Putamen (tissue), 1 donor: Measurements from ENCODE around the gene TYK2.
"Not testable (repeated sequence)": the region's sequence is repeated elsewhere in the genome, so short reads cannot be mapped to it uniquely, and the experiment has no call there.

Experiments used
- DNase-seq: peaks from one replicate; pipeline ENCODE4 v3.0.0-alpha.2; 2016; ENCODE audit warnings: low spot score

The TYK2 gene

DNA sequence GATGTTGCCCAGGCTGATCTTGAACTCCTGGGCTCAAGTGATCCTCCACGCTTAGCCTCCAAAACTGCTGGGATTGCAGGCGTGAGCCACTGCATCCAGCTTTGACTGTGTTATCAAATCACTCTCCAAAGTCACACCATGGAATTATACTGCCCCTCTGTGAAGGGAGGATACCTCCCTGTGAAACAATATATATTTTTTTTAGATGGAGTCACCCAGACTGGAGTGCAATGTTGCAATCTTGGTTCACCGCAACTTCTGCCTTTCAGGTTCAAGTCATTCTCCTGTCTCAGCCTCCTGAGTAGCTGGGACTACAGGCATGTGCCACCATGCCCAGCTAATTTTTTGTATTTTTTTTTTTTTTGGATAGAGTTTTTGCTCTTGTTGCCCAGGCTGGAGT, 7.7 kb downstream of the TYK2 start:
- DNase-seq = no peak

DNA sequence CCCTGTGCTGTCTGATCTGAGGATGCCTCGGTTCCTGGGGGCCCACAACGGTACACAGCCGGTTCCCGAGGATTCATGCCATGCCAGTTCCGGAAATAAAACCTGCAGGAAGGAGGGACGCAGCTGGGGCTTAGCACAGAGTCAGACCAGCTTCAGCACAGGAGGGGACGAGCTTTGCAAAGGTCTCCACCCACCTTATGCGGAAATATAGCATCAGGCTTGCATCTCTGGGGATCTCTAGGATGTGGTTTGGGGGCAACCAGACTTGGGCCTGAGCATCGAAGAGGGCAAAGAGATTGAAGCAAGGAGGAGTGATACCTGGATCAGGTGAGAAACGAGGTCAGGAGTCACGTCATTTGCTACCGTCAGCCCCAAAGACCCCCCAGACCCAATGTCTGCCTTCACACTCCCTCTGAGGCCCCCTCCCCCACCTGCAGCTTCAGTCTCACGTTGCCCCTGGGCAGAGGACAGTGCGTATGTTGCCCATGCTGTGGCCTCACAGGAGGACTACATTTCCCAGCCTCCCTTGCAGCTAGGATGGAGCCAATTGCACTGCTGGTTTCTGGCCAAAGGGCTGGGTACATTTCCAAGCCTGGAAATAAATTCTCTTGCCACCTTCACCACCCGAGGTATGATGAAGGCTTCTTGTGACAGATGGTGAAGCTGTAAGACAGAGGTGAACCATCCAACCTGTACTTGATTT, 12.1 kb downstream of the TYK2 start:
- DNase-seq = no peak

DNA sequence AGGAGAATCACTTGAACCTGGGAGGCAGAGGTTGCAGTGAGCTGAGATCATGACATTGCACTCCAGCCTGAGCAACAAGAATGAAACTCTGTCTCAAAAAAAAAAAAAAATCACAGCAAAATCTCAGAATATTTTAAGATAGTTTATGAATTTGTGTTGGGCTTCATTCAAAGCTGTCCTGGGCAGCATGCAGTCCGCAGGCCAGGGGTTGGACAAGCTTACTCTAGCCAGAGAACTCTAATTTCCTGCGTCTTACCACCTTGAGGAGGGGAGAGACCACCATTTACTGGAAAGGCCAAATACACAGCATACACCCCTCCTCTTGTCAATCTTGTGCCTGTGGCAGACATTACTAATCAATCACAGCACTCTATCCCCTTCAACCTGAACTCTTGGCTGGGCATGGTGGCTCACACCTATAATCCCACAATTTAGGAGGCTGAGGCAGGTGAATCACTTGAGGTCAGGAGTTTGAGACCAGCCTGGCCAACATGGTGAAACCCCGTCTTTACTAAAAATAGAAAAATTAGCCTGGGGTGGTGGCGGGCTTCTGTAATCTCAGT, 13.3 kb downstream of the TYK2 start:
- not testable (repeated sequence) for DNase-seq

DNA sequence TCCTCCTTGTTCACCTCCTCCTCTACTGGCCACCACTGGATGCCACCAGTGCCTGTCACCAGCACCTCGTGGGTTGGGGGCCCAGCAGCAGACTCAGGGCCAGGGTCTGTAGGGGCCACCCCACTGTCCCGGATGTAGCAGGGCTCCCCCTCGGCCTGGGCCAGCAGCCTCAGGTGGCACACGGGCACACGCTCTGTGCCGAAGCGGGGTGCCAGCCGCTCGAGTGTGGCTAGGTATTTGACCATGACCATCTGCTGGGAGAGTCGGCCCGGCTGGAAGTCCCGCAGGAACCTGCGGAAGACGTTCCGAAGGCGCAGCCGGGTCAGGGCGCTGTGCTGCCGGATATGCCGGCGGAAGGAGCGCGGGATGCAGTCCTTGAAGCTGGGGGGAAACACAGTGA, 14.9 kb downstream of the TYK2 start:
- no peak for DNase-seq

DNA sequence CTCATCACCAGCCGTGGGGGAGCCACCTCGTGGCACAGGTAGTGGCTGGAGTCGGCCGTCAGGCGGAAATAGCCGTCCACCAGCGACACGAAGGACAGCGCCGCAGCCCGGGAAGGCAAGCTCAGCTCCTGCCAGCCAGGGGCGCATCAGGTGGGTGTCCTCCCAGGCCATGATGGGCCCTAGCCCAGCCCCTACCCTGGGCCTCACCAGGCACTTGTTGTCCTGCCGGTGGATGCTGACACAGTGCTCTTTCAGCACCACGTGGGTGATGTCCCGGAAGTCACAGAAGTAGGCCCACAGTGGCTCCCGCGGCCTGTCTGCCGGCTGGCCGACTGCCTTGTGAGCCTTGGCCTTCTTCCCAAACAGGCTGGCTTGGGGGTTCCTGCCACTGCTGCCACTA, 15.7 kb downstream of the TYK2 start:
- no peak for DNase-seq

DNA sequence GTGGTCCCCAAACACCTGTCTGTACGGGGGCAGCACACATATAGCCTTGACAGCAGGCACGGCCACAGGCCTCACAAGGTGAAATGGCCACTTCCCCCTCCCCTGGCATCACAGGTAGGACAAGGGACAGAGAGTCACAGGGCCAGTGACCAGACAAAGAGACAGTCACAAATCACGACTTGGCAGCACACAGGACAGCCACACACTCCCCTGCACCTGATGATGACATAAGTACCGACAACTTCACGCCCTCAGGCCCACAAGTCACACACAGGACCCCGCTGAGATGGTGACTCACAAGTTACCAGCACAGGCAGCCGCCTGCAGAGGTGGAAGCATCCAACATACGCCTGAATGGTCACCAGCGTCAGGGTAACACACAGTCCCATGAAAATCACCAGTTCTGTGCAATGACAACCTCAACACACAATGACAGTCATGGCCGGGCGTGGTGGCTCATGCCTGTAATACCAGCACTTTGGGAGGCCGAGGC, 16.5 kb downstream of the TYK2 start:
- no peak for DNase-seq

DNA sequence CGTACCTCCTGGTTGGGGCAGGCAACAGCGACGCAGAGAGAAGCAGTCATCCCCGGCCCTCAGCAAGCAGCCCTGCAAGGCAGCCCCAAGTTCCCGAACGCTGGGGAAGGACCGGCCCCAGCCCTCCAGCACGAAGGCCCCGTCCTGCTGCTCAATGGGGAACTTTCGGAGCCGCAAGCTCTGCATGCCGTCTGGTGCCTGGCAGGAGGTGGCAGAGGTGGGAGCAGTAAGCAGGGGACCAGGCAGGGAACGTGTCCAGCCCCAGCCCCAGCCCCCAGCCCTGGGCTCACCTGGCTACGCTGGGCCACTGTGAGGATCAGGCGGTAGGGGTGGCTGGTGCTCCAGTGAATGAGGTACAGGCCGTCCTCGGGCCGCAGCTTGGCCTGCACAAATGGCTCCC, 18.1 kb downstream of the TYK2 start:
- no peak for DNase-seq

DNA sequence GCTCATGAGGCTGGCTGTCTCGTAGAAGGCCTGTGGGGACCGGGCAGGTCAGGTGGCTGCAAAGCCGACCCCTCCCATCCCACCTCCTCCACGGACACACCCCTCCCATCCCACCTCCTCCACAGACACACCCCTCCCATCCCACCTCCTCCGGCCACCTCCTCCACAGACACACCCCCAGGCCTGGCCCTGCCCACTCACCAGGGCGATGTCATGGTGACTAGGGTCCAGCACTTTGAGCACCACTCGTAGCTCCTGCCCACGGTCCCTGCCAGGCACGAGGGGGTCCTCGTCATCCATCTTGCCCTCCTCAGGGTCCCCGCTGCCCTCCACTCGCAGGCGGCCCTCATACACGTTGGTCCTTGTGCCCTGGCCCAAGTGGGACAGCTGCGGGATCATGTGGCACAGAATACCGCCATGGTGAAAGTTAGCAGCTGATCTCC, 18.8 kb downstream of the TYK2 start:
- DNase-seq = no peak

DNA sequence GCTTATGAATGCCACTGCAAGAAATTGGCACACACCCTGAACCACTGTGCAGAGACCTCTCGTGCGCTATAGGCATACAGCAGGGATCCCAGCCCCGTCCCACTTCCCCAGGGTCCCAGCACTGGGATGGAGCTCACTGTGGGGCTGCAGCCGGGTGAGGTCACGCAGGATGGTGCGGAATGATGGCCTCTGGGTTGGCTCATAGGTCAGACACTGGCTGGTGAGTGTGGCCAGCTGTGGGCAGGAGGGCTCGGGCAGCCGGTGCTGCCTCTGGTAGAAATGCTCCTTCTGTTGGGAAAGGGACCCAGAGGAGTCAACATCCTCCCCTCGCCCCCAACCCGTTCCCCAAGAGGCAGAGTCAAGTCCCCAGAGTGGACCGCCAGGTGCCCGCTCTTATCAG, 23.9 kb downstream of the TYK2 start:
- no peak for DNase-seq

DNA sequence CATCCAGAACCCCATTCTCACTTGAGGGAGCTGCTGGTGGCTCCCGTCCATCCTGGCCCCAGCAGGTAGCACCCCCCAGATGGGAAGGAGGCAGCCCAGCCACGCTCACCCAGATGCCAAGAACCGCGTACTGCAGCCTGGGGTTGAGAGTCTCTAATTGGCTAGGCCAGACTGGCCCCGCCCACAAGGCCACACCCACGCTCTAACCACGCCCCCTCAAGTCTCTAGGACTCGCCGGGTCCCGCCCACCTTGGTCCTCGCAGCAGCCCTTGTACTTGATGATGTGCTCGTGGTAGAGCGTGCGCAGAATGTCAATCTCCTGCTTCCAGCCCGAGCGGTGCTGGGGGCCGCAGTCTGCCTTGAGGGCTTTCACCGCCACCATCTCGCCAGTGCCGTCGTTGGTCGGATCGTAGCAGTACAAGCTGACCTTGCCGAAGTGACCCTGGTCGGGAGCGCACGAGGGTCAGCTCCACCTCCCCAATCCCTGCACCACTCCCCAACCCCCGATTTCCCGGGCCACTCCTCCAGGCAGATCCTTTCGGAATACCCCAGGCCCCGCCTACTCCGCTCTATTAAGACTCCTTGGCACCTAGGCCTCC, 26.5 kb downstream of the TYK2 start:
- no peak for DNase-seq

DNA sequence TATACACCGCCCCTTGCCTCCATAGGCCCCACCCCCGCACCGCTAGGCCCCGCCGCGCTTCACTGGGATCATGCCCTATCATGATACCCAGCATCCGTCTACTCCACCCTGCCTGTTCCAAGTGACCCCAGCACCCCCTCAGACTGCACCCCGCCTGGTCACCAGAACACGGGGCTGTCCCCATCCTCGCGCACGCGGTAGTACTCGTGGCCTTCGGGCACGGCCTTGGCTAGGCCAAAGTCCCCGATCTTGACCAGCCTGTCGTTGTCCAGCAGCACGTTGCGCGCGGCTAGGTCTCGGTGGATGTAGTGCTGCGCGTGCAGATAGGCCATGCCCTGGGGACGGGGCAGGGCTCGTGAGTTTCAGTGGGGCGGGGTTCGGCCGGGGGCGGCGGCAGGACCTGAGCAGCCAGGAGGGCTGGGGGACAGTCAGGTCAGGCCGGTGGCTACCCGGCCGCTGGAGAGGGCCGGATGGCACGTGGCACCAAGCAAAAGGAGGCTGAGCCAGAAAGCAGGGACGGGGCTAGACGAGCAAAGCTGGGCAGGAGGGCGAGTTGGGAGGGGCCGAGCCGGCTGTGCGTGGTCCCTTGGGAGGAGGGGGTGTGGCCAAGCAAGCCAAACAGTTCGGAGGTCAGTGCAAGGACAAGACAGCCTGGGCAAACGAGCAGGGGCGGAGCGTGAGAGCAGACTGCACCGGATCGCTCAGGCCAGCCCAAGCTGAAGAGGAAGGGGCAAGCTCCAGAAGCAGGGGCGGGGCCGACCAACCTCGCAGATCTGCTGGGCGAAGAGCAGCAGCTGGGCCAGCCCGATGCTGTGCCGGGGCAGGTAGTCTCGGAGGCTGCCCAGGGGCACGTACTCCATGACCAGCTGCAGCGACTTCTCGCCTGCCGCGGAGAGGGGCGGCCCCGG, 27.4 kb downstream of the TYK2 start:
- DNase-seq = no peak

DNA sequence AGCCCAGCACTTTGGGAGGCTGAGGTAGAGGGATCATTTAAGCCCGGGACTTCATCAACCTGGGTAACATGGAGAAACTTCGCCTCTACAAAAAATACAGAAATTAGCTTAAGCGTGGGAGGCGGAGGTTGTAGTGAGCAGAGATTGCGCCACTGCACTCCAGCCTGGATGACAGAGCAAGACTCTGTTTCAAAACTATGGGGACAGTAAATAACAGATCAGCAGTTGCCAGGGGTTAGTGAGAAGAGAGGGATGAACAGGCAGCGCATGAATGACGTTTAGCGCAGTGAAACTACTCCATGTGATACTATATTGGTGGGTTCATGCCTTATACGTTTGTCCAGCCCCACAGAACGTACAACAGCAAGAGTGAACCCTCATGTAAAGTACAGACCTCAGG, 33.9 kb downstream of the TYK2 start:
- DNase-seq = no peak

DNA sequence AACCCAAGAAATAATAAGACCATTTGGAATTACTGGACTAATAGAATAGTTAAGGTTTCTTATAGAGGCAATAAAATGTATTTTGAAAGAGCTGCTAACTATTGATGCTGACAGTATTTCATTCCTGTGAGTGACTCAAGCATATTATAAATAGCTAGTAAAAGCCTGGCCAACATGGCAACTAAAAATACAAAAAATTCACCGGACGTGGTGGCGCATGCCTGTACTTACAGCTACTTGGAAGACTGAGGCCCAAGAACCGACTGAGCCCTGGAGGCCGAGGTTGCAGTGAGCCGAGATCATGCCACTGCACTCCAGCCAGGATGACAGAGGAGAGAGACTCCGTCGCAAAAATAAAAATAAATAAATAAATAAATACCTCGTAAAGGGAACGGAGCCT, 35.6 kb downstream of the TYK2 start:
- DNase-seq = no peak

DNA sequence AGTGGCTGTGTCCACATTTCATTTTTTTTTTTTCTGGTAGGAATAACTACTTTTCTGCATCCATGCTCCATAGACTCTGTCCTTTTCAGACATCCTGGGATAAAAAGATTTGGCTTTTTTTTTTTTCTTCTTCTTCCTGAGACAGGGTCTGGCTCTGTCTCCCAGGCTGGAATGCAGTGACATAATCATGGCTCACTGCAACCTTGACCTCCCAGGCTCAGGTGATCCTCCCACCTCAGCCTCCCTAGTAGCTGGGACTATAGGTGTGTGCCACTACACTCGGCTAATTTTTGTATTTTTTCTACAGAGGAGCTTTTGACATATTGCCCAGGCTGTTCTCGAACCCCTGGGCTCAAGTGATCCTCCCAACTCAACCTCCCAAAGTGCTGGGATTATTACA, 36.9 kb downstream of the TYK2 start:
- no peak for DNase-seq

DNA sequence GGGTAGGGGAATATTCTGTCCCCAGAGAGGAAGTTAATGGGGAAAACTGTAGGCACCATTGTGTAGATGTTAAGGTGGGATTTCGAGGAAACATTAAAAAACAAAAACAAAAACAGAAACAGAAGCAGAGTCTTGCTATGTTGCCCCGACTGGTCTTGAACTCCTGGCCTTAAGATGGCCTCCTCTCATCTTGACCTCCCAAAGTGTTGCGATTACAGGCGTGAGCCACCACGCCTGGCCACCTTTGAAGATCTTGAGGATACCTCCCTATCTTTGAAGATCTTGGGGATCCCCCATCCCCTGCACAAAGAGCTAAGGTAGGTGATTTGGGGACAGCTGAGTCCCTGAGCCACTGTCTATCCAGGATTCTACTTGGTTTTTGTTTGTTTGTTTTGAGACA, 40.4 kb downstream of the TYK2 start:
- no peak for DNase-seq

DNA sequence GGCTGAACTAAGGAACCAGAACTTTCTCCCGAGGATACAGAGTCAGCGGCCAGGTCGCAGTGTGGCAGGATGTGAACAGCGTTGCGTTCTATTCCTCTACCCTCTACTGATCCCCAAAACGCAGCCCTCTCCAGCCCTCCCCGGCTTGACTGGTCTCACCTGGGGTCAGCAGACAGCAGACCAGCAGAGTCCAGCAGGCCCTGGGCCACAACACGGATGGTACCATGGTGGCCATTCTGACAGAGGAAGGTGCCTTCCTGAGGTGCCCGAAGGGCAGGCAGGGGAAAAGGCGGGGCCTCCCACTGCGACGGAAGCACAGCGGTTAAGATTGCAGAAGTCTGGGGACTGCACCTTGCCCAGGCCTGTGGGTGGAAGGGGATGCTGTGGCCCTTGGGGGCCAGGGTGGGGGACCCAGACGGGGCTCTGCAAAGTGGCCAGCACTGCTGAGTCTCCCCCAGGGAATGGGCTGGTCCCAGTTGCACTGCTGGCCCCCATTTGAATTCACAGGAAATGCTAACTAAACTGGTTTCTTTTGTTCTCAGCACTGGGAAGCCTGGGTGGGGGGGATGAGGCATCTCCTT, 40.9 kb downstream of the TYK2 start, which contains the start of gene ICAM3:
TSS of gene ICAM3 (minus strand) at position 245 of the 581 bp plus-strand sequence. CDS start at position 235, 10 bp downstream.
- DNase-seq = no peak

DNA sequence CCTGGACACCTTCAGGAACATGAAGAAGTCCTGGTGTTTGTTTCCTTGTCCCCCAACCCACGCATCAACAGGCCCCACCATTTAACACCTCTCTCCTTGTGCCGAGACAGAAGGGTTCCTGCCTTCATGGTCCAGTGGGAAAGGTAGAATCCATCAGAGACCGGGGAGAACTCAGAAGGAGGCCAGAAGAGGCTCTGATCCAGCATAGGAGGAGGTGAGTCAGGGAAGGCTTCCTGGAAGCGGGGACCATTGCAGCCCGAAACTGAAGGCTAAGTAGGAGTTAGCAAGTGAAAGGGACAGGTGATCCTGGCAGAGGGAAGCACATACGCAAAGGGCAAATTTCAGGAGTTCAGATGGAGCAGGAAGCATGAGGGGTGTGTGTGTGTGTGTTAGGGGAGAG, 41.4 kb downstream of the TYK2 start:
- no peak for DNase-seq

DNA sequence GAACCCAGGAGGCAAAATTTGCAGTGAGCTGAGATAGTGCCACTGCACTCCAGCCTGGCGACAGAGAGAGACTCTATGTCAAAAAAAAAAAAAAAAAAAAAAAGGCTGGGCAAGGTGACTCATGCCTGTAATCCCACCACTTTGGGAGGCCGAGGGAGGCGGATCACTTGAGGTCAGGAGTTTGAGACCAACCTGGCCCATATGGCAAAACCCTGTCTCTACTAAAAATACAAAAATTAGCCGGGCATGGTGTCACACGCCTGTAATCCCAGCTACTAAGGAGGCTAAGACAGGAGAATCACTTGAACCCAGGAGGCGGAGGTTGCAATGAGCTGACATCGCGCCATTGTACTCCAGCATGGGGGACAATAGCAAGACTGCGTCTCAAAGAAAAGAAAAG, 43.6 kb downstream of the TYK2 start:
- not testable (repeated sequence) for DNase-seq

DNA sequence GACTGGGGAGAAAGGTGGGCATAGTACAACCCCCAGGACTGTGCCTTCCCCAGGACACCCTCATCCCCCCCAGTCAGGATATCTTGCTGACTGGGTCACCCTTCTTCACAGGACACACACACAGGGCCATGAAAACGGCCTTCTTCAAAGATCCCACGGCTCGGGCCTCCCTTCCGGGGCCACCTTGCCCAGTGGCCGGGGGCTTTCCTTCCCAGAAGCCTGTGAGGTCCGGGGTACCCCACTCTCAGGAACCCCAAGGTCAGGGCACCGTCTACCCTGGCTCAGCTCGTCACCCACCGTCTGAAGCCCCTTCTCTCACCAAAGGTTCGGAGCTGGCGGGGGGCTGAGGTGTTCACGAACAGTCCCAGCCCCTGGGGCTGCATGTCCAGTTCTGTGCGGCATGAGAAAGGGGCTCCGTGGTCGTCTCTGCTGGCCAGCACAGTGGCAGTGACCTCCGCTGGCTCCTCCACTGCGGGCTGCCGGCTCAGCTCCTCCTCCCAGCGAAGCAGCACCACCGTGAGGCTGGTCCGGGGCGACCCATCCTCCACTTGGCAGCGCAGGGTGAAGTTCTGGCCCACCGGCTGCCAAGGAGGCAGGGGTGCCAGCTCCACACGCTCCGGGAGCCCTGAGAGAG, 44.9 kb downstream of the TYK2 start:
- DNase-seq = no peak

DNA sequence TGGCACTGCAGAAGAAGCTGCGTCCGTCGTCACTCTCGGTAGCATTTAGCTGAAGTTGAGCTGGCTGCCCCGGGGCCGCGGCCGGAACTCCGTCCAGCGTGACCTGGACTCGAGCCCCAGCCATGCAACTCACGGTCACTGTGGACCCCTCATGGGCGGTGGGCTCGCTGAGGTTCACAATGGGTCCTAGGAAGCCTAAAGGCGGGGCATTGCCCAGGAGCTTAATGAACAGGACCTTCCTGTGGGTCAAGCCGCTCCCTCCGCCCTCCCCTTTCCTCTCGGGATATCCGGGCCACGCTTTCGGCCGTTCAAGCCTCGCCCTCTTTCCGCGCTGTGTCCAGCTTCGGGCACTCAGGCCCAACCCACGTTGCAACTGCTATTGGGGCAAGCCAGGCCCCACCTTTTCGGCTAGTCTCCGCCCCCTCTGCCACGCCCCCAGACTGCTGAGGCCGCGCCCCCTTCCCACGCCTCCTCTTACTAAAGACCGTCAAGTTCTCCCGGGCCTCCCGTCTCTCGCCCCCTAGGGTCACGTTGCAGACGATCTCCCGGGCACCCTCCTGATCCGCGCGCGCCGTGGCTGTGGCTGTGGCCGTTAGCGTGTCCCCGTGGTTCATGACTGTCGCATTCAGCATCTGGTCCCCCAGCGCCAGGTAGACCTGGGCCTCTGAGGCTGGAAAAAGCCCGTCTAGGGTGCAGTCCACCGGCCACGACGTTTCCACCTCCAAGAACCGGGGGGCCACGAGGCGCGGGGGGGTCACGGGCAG, 45.6 kb downstream of the TYK2 start:
- DNase-seq = peak; percentile 74
